Measurements from ENCODE around the gene ABLIM2.

DNA sequence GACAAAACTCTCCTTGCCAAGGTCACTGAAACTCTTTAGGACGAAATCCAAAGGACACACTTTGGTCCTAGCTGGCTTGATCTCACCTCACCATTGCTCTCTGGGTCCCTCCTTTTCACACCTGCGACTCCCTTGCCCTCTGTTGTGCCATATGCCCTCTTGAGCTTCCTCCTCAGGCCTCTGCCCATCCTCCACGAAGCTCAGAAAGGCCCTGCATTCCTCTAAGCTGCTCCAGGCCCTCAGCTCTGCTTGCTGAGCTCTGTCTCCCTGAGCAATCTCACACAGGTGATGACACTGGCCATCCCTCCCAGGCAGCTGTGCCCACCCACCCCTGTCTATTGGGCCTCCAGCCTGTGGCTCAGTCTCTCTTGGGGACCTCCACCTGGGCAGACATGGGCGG, 208.9 kb downstream of the ABLIM2 start:
- TF ChIP-seq POLR2AphosphoS5 (IDR thresholded peaks at IDR 0.05; ENCODE audit: low read depth) (no peak), CTCF (IDR thresholded peaks at IDR 0.05; ENCODE audit: insufficient read depth, low read length) (no peak), SPI1 (IDR thresholded peaks at IDR 0.05; ENCODE audit: borderline replicate concordance, low read depth) (no peak), GABPA (IDR thresholded peaks at IDR 0.05; ENCODE audit: low read depth) (no peak)
- TF ChIP-seq, protein P1, sequence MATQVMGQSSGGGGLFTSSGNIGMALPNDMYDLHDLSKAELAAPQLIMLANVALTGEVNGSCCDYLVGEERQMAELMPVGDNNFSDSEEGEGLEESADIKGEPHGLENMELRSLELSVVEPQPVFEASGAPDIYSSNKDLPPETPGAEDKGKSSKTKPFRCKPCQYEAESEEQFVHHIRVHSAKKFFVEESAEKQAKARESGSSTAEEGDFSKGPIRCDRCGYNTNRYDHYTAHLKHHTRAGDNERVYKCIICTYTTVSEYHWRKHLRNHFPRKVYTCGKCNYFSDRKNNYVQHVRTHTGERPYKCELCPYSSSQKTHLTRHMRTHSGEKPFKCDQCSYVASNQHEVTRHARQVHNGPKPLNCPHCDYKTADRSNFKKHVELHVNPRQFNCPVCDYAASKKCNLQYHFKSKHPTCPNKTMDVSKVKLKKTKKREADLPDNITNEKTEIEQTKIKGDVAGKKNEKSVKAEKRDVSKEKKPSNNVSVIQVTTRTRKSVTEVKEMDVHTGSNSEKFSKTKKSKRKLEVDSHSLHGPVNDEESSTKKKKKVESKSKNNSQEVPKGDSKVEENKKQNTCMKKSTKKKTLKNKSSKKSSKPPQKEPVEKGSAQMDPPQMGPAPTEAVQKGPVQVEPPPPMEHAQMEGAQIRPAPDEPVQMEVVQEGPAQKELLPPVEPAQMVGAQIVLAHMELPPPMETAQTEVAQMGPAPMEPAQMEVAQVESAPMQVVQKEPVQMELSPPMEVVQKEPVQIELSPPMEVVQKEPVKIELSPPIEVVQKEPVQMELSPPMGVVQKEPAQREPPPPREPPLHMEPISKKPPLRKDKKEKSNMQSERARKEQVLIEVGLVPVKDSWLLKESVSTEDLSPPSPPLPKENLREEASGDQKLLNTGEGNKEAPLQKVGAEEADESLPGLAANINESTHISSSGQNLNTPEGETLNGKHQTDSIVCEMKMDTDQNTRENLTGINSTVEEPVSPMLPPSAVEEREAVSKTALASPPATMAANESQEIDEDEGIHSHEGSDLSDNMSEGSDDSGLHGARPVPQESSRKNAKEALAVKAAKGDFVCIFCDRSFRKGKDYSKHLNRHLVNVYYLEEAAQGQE (IDR thresholded peaks at IDR 0.05; ENCODE audit: insufficient replicate concordance, low read depth) = no peak
